ENCODE data around the gene MLF2.

The MLF2 gene

DNA sequence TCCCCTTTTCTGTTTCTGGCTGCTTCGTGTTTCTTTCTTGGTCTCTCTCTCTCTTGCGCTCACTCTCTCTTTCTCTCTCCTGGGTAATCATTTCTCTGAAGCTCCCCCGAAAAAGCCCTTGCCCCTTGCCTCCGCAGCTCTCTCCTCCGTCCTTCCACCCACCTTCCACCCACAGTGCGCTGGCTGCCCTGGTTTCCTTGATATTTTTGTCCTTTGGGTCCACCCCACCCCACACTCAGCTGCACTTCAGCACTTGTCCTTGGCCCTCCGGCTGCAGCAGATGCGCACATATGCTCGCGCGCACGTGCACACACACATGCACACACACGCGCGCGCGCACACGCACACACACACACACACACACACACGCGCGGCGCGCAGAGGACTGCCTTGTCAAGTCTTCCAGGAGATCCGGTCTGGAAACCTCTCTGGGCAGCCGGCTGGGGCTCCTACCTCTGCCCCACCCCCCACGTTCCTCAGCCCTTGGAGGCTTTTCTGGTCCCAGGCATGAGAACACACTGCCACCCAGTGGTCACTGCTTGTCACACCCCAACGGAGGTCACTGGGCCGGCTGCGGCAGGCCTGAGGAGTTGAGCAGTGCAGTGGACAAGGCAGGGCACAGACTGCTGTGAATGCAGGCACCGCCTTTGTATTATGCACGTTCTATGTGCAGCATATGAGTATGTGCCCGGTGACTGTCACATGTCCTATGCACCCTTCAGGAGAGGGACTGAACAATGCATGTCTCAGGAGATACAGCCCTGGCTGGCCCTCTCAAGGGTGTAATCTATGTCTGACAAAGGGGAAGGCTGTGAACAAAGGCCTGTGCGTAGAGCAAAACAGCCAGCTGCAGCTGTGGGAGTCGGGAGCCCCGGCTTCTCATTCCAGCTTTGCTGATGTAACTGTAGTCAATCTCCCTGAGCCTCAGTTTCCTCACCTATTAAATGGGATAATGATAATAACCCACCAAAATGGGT, 25.9 kb upstream of the MLF2 start:
- intact Hi-C loops (cut with DNase I) = loop anchor here (1.0 to 5.0 kb wide), 2 partner anchors 26 to 42 kb away; partner anchors contain the start of gene MLF2
- DNase-seq = peak; percentile 83 to 98 (median 93)

DNA sequence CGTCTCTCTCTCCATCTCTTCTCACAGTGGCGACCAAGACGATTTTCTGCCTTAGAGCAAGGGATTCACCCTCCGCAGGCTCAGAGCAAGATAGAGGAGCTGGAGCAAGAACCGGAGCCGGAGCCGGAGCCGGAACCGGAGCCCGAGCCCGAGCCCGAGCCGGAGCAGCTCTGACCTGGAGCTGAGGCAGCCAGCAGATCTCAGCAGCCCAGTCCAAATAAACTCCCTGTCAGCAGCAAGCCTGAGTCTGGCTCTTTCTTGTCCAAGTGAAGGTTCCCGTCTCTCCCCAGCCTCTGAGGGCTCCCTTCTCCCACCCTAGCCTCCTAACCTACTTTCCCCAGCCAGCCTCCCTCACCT, 25.3 kb upstream of the MLF2 start:
- DNase-seq = peak in 9 of 10 donors; percentile 30 to 94 (median 63)

DNA sequence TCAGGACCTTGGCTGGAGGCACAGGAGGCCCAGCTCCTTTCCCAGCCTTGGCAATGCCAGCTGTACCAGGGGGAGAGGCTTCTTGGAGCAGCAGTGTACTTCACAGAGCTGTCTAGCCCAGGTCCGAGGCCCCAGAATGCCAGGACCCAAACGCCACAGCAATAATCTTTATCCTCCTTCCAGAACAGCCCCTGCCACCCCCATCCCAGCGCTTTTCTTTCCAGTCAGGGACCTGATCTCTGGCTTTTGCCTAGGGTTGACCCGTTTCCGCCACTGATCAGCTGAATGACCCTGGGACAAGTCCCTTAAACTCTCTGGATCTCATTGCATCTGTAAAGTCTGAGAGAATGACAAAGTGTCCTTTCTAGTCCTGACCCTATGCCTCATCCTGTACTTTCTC, 24.4 kb upstream of the MLF2 start:
- intact Hi-C loops (cut with DNase I) = loop anchor here (5.0 kb wide), 1 partner anchor 40 kb away; no protein-coding TSS in a partner anchor

More for the DNA sequence above, 25.3 kb upstream of the MLF2 start:
- intact Hi-C loops (cut with DNase I) = loop anchor here (5.0 kb wide), 1 partner anchor 41 kb away; no protein-coding TSS in a partner anchor

DNA sequence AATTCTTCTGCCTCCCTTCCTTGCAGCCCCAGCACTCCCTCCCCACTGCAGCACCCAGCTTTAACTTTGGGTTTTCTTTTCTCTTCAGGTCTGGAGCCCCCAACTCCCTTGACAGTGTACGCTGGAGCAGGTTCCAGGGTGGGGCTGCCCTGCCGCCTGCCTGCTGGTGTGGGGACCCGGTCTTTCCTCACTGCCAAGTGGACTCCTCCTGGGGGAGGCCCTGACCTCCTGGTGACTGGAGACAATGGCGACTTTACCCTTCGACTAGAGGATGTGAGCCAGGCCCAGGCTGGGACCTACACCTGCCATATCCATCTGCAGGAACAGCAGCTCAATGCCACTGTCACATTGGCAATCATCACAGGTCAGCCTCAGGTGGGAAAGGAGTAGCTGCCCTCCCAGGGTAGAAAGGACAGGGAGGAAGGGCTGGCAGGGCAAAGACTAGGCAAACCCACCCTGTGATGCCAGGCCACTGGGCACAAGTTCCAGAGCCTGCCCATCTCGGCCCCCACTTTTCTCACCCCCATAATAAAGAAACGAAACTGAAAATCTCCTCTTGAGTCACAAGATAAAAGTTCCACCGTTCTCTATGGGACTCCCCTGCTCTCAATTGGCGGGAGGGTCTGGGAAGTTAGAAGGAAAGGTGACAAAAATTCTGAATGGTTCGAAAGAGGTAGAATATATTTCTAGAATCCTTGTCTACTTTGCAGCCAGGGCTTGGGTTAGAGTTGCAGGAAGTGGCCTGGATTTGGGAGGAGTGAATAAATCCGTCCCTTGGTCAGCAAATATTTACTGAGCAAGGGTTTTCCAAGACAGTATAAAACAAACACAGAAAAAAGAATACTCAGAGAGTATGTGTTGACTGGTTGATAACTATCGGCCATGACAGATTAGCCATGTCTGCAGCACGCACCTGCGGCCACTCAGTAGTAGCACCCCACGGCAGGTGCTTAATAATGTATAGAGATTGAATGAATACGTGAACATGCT, 22.5 kb upstream of the MLF2 start:
- peak in 1 of 10 donors; percentile 20 for DNase-seq
- intact Hi-C loops (cut with DNase I) = loop anchor here (5.0 kb wide), 1 partner anchor 38 kb away; no protein-coding TSS in a partner anchor

More for the DNA sequence above, 24.4 kb upstream of the MLF2 start:
- DNase-seq = no peak

DNA sequence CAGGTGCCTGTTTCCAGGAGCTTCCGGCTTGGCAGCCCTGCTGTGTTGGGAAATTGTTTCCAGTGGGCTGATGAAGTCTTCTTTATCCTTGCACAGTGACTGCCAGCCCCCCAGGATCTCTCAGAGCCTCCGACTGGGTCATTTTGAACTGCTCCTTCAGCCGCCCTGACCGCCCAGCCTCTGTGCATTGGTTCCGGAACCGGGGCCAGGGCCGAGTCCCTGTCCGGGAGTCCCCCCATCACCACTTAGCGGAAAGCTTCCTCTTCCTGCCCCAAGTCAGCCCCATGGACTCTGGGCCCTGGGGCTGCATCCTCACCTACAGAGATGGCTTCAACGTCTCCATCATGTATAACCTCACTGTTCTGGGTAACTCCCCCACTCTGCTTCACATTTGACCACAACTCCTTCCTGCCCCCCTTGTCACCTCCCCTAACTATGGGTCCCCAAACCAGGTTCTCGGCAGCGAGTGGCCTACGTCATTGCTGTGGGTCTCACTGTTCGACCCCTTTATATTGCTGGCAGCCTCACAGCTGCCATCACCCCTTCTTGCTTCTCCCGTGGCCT, 21.6 kb upstream of the MLF2 start:
- intact Hi-C loops (cut with DNase I) = loop anchor here (5.0 kb wide), 1 partner anchor 37 kb away; no protein-coding TSS in a partner anchor

DNA sequence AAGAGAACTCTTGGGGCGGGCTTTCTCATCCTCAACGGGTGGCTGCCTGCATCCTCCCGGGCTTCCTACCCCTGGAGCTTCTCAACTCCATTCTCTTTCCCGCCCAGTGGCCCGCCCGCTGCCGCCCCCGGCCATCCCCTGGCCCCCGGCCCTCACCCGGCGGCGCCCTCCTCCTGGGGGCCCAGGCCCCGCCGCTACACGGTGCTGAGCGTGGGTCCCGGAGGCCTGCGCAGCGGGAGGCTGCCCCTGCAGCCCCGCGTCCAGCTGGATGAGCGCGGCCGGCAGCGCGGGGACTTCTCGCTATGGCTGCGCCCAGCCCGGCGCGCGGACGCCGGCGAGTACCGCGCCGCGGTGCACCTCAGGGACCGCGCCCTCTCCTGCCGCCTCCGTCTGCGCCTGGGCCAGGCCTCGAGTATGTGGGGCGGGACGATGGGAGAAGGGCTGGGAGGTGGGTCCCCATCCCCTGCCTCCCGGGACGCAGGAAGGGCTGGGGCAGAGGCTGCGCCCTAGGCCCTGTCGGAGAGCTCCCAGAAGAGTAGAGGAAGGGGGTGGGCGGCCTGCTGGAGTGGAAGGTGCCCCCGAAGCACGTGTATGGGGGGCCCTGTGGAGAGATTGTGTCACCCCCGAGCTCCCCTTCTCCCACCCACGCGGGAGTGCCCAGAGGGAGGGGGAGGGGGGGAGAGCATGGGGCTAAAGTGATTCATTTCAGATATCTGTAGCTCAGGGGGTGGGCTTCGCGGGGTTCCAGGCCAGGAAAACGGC, 20.8 kb upstream of the MLF2 start:
- intact Hi-C loops (cut with DNase I) = no loop called here
- DNase-seq = no peak

More for the DNA sequence above, 21.6 kb upstream of the MLF2 start:
- DNase-seq = no peak

DNA sequence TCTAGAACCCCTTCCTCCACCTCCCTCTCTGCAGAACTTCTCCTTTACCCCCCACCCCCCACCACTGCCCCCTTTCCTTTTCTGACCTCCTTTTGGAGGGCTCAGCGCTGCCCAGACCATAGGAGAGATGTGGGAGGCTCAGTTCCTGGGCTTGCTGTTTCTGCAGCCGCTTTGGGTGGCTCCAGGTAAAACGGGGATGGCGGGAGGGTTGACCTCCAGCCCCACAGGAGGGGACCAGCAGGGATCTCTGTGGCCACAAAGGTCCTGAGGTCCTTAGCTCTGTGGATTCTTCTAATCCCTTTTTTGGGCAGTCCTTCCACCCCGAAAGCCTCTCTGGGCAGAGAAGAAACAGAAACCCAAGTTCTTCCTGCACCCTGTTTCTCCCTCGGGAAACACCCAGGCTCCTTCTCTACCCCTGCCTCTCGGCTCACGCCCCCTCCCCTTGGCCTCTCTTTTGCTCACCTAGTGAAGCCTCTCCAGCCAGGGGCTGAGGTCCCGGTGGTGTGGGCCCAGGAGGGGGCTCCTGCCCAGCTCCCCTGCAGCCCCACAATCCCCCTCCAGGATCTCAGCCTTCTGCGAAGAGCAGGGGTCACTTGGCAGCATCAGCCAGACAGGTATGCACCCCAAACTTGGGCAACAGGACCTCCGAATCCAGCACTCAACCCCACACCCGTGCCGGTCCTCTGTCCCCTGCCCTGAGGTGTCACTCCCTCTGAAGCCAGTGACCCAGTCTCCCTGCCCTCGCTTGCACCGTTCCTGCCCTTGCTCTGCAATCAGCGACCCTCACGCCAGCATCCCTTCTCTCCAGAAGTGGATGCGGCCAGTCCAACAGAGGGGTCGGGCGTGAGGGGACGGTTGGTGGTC, 20.0 kb upstream of the MLF2 start:
- peak in 1 of 10 donors; percentile 36 for DNase-seq
- intact Hi-C loops (cut with DNase I) = no loop called here

DNA sequence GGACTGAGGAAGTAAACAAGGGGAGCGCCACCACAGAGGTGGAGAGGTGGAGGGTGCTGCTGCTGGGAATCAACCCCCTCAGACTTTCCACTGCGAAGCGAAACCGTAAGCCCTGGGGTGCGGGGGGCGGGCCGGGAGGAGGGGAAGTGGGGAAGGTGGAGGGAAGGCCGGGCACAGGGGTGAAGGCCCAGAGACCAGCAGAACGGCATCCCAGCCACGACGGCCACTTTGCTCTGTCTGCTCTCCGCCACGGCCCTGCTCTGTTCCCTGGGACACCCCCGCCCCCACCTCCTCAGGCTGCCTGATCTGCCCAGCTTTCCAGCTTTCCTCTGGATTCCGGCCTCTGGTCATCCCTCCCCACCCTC, 19.4 kb upstream of the MLF2 start, which contains the start of gene LAG3:
Gene LAG3, plus strand, starts transcription at position 190 of the 365 bp plus-strand sequence. CDS start 333 bp downstream, outside the sequence.
- no peak for DNase-seq
- intact Hi-C loops (cut with DNase I) = no loop called here

DNA sequence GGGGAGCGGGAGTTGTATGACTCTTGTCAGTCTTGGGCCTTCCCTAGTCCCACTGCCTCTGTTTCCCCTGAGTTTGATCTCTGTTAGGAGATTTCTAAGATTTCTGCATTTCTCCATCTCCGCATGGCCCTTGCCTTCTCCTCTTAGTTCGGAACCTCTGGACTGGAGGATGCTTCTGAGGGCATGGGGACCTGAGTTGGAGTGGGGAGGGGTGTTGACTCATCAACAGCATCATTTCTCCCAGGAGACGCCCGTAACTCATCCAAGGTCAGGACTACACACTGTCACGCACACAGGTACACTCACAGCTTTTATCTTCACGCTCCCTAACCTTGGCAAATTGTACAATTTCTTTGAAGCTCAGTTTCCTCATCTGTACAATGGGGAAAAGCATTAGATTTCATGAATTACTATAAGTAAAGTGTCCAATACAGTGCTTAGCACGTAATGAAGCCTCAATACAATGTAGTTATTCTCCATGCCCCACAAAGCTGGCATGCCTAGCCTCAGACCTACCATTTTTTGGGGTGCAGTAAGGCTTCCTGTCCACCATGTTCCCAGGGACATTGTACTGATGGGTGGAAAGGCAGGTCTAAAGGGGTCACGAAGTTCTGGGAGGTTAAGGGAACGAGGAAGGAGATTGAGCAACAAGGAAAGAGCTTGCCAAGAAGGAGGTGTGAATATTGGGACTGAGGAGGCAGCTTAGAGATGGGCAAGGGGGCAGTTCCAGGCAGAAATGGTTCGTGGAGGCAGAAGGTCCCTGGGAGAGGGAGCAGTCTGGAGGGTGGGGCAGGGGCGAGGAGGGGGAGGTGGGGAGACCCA, 18.8 kb upstream of the MLF2 start:
- intact Hi-C loops (cut with DNase I) = no loop called here
- no peak for DNase-seq

DNA sequence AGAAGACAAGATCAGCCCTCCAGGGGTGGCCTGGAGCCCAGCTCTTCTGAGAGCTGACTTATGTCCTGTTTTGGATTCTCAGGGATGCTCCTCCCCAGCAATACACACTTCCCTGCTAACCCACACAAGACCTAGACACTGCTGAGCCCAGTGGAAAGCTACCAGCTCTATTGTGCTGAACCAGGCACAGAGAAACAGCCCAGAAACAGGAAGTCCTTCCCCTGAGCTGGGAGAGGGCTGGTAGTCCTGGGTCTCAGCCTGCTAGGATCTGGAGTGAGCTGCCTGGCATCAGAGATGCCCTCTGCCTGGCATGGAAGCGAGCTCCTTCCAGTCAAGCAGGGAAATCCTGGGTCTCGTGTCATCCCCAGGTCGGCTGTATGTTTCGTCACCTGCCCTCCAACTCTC, 18.2 kb upstream of the MLF2 start:
- DNase-seq = peak in 5 of 10 donors; percentile 27 to 90 (median 60)
- intact Hi-C loops (cut with DNase I) = no loop called here

DNA sequence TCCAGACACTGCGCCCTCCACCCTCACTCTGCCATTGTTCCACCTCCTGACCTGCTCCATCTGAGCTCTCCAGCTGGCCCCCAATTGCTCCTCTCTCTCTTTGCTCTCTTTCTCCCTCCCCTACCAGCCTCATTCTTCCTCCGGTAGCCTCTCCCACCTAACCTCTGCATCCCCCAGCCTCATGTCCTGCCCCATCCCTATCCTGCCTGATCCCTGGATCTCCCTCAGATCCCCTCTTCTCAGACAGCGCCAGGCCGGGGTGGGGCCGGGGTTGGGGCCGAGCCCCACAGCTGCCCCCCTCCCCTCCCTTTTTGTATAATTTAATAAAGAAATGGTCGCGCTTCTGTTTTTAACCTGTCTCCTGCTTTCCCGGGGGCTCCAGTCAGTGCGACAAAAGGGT, 17.7 kb upstream of the MLF2 start:
- intact Hi-C loops (cut with DNase I) = no loop called here
- no peak for DNase-seq

DNA sequence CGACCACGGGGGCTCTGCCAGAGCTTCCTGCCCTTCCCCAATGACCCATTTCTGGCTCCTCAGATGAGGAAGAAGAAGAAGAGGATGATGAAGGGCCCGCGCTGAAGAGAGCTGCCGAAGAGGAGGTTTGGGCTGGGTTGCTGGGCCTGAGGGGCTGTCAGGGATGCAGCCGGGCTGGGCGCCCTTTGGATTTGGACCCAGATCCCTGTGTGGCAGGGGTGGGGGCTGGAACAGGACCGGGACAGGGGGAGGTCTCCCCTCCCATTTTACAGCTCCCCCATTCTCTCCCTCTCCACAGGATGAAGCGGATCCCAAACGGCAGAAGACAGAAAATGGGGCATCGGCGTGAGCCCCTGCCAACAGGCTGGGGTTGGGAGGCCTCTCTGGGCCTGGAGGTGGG, 17.2 kb upstream of the MLF2 start:
- intact Hi-C loops (cut with DNase I) = no loop called here

DNA sequence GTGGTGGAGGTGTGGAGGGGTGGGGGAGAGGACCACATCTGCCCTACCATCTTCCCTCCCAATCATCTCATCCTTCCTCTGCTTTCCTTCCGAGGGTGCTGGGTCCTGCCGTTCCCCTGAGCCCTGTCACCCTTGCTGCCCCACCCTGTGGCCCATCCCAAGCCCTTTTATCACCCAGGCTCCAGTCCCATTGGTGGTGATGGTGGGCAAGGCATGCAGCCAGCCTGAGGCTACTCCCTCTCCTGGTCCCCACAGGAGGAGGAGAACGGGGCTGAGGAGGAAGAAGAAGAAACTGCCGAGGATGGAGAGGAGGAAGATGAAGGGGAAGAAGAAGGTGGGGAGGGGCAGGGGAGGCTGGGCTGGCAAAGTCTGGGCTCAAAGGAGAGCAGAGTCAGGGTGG, 16.7 kb upstream of the MLF2 start:
- intact Hi-C loops (cut with DNase I) = no loop called here
- peak in 1 of 10 donors; percentile 6 for DNase-seq

More for the DNA sequence above, 17.2 kb upstream of the MLF2 start:
- DNase-seq = no peak

DNA sequence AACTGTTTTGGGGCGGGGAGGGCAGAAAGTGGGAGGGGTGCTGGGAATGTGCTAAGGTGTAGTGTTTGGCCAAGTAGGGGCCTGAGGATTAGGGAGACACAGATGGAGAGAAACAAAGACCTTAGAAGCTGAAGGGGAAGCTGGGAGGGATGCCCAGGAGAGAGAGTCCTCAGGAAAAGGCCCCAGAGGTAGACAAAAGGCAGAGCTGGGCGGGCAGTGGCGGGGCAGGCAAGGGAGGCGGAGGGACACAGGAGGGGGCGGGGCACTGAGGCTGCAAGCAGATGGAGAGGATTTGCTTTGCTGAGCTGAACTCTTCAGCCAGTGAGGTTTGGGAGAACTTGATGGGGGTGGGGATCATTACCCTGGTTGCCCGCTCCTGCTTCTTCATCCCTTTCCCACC, 16.0 kb upstream of the MLF2 start:
- DNase-seq = peak in 4 of 10 donors; percentile 45 to 90 (median 86)

DNA sequence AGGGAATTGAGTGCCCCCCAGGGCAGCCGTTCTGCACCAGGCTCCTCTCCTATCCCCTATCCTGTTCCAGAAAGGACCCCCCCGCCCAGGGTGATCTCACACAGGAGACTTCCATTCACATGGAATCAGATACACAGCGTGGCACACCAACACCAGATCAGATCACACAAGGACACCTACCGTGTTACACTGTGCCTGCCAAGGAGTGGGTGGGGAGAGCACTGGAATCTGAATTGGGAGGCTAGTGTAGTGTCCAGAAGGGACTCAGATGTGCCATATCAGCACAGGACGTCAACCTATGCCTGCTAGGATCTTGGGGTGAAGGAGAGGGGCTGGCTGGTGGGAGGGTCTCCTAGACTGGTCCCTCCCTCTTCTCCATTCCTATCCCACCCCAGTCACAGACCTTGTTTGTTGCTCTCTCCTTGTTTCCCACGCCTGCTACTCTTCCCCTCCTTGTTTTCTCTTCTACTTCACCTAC, 15.5 kb upstream of the MLF2 start:
- intact Hi-C loops (cut with DNase I) = no loop called here
- peak in 1 of 10 donors; percentile 75 for DNase-seq

More for the DNA sequence above, 16.0 kb upstream of the MLF2 start:
- intact Hi-C loops (cut with DNase I) = no loop called here

DNA sequence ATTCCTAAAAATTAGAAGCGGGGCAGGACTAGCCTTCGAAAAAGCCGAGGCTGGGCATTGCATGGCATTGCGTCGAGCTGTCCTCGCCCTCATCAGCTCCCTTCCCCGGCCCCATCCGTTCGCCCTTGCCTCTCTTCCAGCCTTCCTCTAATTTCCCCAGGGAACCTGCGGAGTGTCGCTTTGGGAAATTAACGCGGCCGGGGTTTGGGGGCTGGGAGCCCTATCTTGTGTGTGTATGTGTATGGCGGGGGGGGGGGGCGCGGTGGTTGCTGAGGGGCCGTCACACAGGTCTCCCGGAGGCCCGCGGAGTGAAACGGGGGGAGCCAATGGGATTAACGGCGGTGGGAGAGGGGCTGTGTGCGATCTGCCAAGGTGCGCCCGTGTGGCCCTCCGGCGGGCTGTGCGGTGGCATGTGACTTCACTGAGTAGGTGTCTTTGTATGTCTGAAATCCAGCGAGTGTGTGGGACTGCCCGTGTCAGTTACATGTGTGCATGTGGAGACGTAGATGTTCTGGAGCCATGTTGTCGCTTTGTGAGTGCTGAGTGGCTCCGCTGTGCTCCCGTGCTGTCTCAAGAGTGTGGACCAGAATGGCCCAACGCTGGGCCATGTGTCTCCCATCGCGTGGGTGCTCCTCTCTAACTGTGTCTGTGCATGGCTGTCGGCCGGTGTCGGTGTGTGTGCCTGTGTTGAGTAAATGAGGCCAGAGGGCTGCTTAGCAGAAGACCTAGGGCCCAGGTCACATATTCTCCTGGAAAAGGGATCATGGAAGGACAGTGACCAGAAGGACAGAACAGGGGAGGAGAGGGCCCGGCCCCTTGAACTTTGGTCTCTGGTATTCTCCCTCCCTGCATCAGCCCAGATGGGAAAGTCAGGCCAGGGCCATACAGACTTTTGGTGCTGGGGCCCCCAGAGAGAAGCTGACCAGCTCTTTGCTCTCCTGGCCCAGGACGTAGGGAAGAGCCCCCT, 14.7 kb upstream of the MLF2 start:
- DNase-seq = peak in 8 of 10 donors; percentile 32 to 95 (median 70)
- intact Hi-C loops (cut with DNase I) = loop anchor here (2.0 kb wide), 1 partner anchor 15 kb away; the partner anchor contains the start of gene MLF2
